ENCODE data around the gene GATAD2A. TPM values are rescaled to one million over a fixed set of nuclear protein-coding genes. Genes with fewer than 3 reads are reported as not detected.
A peak's percentile ranks its signal among the peaks of the same experiment; 100 is the strongest.

The GATAD2A gene
- total and polyA plus RNA-seq, 2 of the 8 experiments (the other 6 are each of a cell fraction or from before 2014, with no cell fraction given): 38.4 to 205 TPM

- Histone ChIP-seq H2BK15ac (ENCODE audit: low read length) (no peak overlapping the region), H4K5ac (ENCODE audit: insufficient read length, low read depth, low read length) (no peak overlapping the region), H2AK5ac (ENCODE audit: low read depth, low read length) (no peak overlapping the region), H3K79me2 (ENCODE audit: control insufficient read depth in 1 of 2, insufficient read depth in 2 of 2, low read length in 2 of 2) (peaks cover 57 to 100% of the 10 kb centered on the region in 2 experiments), H3K56ac (replicated peaks; ENCODE audit: insufficient read length, low read depth, low read length) (no peak overlapping the region), H3K79me1 (ENCODE audit: low read depth, low read length) (peaks cover 47% of the 10 kb centered on the region), H3K9ac (replicated peaks in 1 of 4; ENCODE audit: extremely low read depth in 1 of 4, low read depth in 3 of 4, low read length in 3 of 4) (no peak overlapping the region), H4K20me1 (replicated peaks in 1 of 2; ENCODE audit: control insufficient read depth in 1 of 2, insufficient read depth in 2 of 2, low read length in 2 of 2) (peaks cover 36 to 56% of the 10 kb centered on the region in 2 experiments), H3K23ac (ENCODE audit: insufficient read length) (no peak overlapping the region), H4K8ac (ENCODE audit: extremely low read depth, insufficient read depth, low read length) (no peak overlapping the region), H3K4me3 (ENCODE audit: extremely low read depth in 1 of 4, insufficient read depth in 2 of 4, low read depth in 3 of 4, low read length in 4 of 4) (no peak overlapping the region), H3K4me2 (ENCODE audit: insufficient read depth in 1 of 2, low read depth in 2 of 2, low read length in 2 of 2) (no peak overlapping the region), H3K36me3 (ENCODE audit: control insufficient read depth in 2 of 4, insufficient read depth in 4 of 4, low read length in 3 of 4) (no peaks in the 10 kb centered on the region), H2AFZ (ENCODE audit: low read length) (no peak overlapping the region), H4K91ac (replicated peaks; ENCODE audit: insufficient read length, low read length) (no peak overlapping the region), H3K9me3 (ENCODE audit: insufficient read depth in 2 of 2, low read depth in 1 of 2, low read length in 1 of 2) (no peaks in the 10 kb centered on the region), H2BK20ac (ENCODE audit: low read length) (no peak overlapping the region), H3K27ac (ENCODE audit: low read depth, low read length) (no peak overlapping the region), H3K23me2 (ENCODE audit: low read depth, low read length) (no peaks in the 10 kb centered on the region), H2BK12ac (ENCODE audit: low read depth, low read length) (no peak overlapping the region), H3K14ac (ENCODE audit: insufficient read length) (no peak overlapping the region), H3K27me3 (replicated peaks in 1 of 4; ENCODE audit: control insufficient read depth in 3 of 4, extremely low read depth in 1 of 4, insufficient read depth in 3 of 4, low read length in 3 of 4) (no peaks in the 10 kb centered on the region), H3K4ac (replicated peaks; ENCODE audit: insufficient read length, low read depth, low read length) (no peak overlapping the region), H3K18ac (ENCODE audit: extremely low read depth, low read length) (no peak overlapping the region), H2BK120ac (replicated peaks; ENCODE audit: low read depth, low read length) (no peak overlapping the region), H3K4me1 (replicated peaks in 1 of 4; ENCODE audit: control insufficient read depth in 3 of 4, insufficient read depth in 4 of 4, low read length in 3 of 4) (peaks cover 7 to 18% (median 12%) of the 10 kb centered on the region in 4 experiments; a peak in 6 of 7 replicates), H2BK5ac (ENCODE audit: low read depth, low read length) (no peak overlapping the region)
- WGBS, 2 experiments (ENCODE audit: extremely low coverage in 1 of 2, insufficient coverage in 1 of 2, insufficient read length in 1 of 2, insufficient replicate concordance in 2 of 2, low coverage in 1 of 2, low lambda C conversion rate in 2 of 2, missing lambda C conversion rate in 1 of 2): 78% methylated on average over 9 of the region's 9 CpGs; no CpG with 5 or more reads in 1 of the 2 experiments
- DNase-seq (ENCODE audit: low read depth in 1 of 2, low spot score in 2 of 2): no peak
- 0 out of 4 replicates have a peak, but pooled peaks of 1 of the 2 experiments have one; percentile 61 for TF ChIP-seq HDAC2 (IDR thresholded peaks at IDR 0.05; ENCODE audit: borderline replicate concordance in 1 of 2, low read depth in 2 of 2, low read length in 2 of 2)
- peak; percentile 93 for TF ChIP-seq KDM1A (IDR thresholded peaks at IDR 0.05; ENCODE audit: borderline replicate concordance, low read length)
- no peak for TF ChIP-seq CTCF (IDR thresholded peaks at IDR 0.05; ENCODE audit: control extremely low read depth in 1 of 3, insufficient read depth in 1 of 3, low read depth in 1 of 3, low read length in 3 of 3)
- no peak for FAIRE-seq
- ChIA-PET CTCF (ENCODE audit: partially characterized antibody) (interaction anchor here (1.2 kb wide), 1 partner anchor 11 kb away, joined by 3 read pairs; no protein-coding TSS in a partner anchor), POLR2A (ENCODE audit: partially characterized antibody) (interaction anchor here (0.7 to 1.2 kb wide), 2 partner anchors 13 to 15 kb away, joined by 3 read pairs; no protein-coding TSS in a partner anchor)
Observed at GRCh38 chr19:19446655-19447437, 41.4 kb downstream of the GATAD2A start.

All from H1 (cell line).